GM19372 (cell line): Measurements from ENCODE around the gene UBXN11.
A peak's percentile ranks its signal among the peaks of the same experiment; 100 is the strongest.

Source experiments
- ATAC-seq: cut with Tn5 transposase; IDR thresholded peaks from one replicate; pipeline ENCODE4 v1.9.1; 2021; ENCODE audit warnings: mild to moderate bottlenecking, low read depth, moderate library complexity; ENCODE audit not compliant: unreplicated experiment

UBXN11 gene

GRCh38 chr1:26306290-26307229 lies at the start of gene UBXN11:
UBXN11 (minus strand) TSS chr1:26306636; CDS start chr1:26302883, 3,753 bp downstream.
- ATAC-seq: peak; percentile 98

GRCh38 chr1:26356106-26356505 lies 49.7 kb upstream of the UBXN11 start:
- no peak for ATAC-seq

GRCh38 chr1:26354972-26355371 lies 48.5 kb upstream of the UBXN11 start:
- no peak for ATAC-seq

- ATAC-seq: no peak
These were observed 47.8 kb upstream of the UBXN11 start, which contains the start of gene CRYBG2 for GRCh38 chr1:26353976-26354820. CRYBG2 (minus strand) TSS chr1:26354130; CDS start chr1:26346657, 7,473 bp downstream.

- ATAC-seq: no peak
These were observed 46.9 kb upstream of the UBXN11 start for GRCh38 chr1:26353210-26353859.

GRCh38 chr1:26352338-26352679 lies 45.9 kb upstream of the UBXN11 start:
- ATAC-seq: no peak

- no peak for ATAC-seq
These were observed 45.3 kb upstream of the UBXN11 start for GRCh38 chr1:26351590-26352337.

- ATAC-seq: no peak
These were observed 44.5 kb upstream of the UBXN11 start for GRCh38 chr1:26350701-26351589.

GRCh38 chr1:26350343-26350700 lies 43.9 kb upstream of the UBXN11 start:
- no peak for ATAC-seq

GRCh38 chr1:26349877-26350244 lies 43.4 kb upstream of the UBXN11 start:
- ATAC-seq: no peak

GRCh38 chr1:26349188-26349876 lies 42.9 kb upstream of the UBXN11 start:
- no peak for ATAC-seq

GRCh38 chr1:26346274-26347033 lies 40.0 kb upstream of the UBXN11 start:
- no peak for ATAC-seq

GRCh38 chr1:26345718-26346117 lies 39.3 kb upstream of the UBXN11 start:
- ATAC-seq: no peak

- ATAC-seq: no peak
These were observed 37.9 kb upstream of the UBXN11 start for GRCh38 chr1:26344147-26344920.

GRCh38 chr1:26340047-26340481 lies 33.6 kb upstream of the UBXN11 start:
- ATAC-seq: no peak

- no peak for ATAC-seq
These were observed 32.2 kb upstream of the UBXN11 start for GRCh38 chr1:26338670-26339069.

- no peak for ATAC-seq
These were observed 31.2 kb upstream of the UBXN11 start for GRCh38 chr1:26337625-26338024.
